Measurements from ENCODE around the gene IL1B.

The IL1B gene

GRCh38 chr2:112790305-112790704 is 46.3 kb downstream of the IL1B start:
- no peak for ATAC-seq
- Mint-ChIP-seq H3K27me3 (no peaks in the 10 kb centered on the region), H3K9me3 (peaks cover 3% of the 10 kb centered on the region), H3K4me1 (peaks cover 16% of the 10 kb centered on the region), H3K36me3 (peaks cover 6% of the 10 kb centered on the region), H3K27ac (no peak overlapping the region), H3K4me3 (no peak overlapping the region)

- H3K27me3 Mint-ChIP-seq: no peaks in the 10 kb centered on the region
- H3K27ac Mint-ChIP-seq: no peak overlapping the region
- peaks cover 3% of the 10 kb centered on the region for H3K9me3 Mint-ChIP-seq
- H3K36me3 Mint-ChIP-seq: peaks cover 6% of the 10 kb centered on the region
- H3K4me3 Mint-ChIP-seq: no peak overlapping the region
- ATAC-seq: no peak
- H3K4me1 Mint-ChIP-seq: peaks cover 19% of the 10 kb centered on the region
Measured at GRCh38 chr2:112789186-112789585, 47.4 kb downstream of the IL1B start.

GRCh38 chr2:112788653-112789052 is 47.9 kb downstream of the IL1B start:
- H3K4me1 Mint-ChIP-seq: peaks cover 19% of the 10 kb centered on the region
- peaks cover 6% of the 10 kb centered on the region for H3K36me3 Mint-ChIP-seq
- no peaks in the 10 kb centered on the region for H3K27me3 Mint-ChIP-seq
- no peak overlapping the region for H3K27ac Mint-ChIP-seq
- H3K9me3 Mint-ChIP-seq: peaks cover 3% of the 10 kb centered on the region
- H3K4me3 Mint-ChIP-seq: no peak overlapping the region
- ATAC-seq: no peak

- H3K4me3 Mint-ChIP-seq: no peak overlapping the region
- H3K9me3 Mint-ChIP-seq: no peaks in the 10 kb centered on the region
- H3K4me1 Mint-ChIP-seq: peaks cover 19% of the 10 kb centered on the region
- no peak for ATAC-seq
- H3K27me3 Mint-ChIP-seq: no peaks in the 10 kb centered on the region
- no peak overlapping the region for H3K27ac Mint-ChIP-seq
- no peaks in the 10 kb centered on the region for H3K36me3 Mint-ChIP-seq
Measured at GRCh38 chr2:112787729-112788393, 48.7 kb downstream of the IL1B start.

- peaks cover 25% of the 10 kb centered on the region for H3K4me1 Mint-ChIP-seq
- H3K27ac Mint-ChIP-seq: no peak overlapping the region
- no peaks in the 10 kb centered on the region for H3K27me3 Mint-ChIP-seq
- no peaks in the 10 kb centered on the region for H3K9me3 Mint-ChIP-seq
- H3K4me3 Mint-ChIP-seq: no peak overlapping the region
- H3K36me3 Mint-ChIP-seq: no peaks in the 10 kb centered on the region
- ATAC-seq: no peak
Measured at GRCh38 chr2:112787294-112787693, 49.3 kb downstream of the IL1B start.

GRCh38 chr2:112784199-112785189 is 52.1 kb downstream of the IL1B start, which contains the start of gene IL1A:
IL1A (minus strand) TSS chr2:112784493; CDS start chr2:112783770, 723 bp downstream.
- H3K36me3 Mint-ChIP-seq: no peaks in the 10 kb centered on the region
- no peaks in the 10 kb centered on the region for H3K9me3 Mint-ChIP-seq
- no peaks in the 10 kb centered on the region for H3K27me3 Mint-ChIP-seq
- no peak for ATAC-seq
- peaks cover 37% of the 10 kb centered on the region for H3K4me1 Mint-ChIP-seq
- peak within 1 kb of the TSS; percentile 51 for H3K4me3 Mint-ChIP-seq
- H3K27ac Mint-ChIP-seq: peak within 1 kb of the TSS; percentile 76

GRCh38 chr2:112783187-112783714 is 53.3 kb downstream of the IL1B start:
- ATAC-seq: no peak
- H3K4me1 Mint-ChIP-seq: peaks cover 37% of the 10 kb centered on the region
- H3K9me3 Mint-ChIP-seq: no peaks in the 10 kb centered on the region
- peaks cover 4% of the 10 kb centered on the region for H3K36me3 Mint-ChIP-seq
- H3K27me3 Mint-ChIP-seq: no peaks in the 10 kb centered on the region
- H3K4me3 Mint-ChIP-seq: peak overlapping the region; percentile 51
- H3K27ac Mint-ChIP-seq: peak overlapping the region; percentile 76

GRCh38 chr2:112782234-112782799 is 54.3 kb downstream of the IL1B start:
- Mint-ChIP-seq H3K27me3 (peaks cover under 1% of the 10 kb centered on the region), H3K4me1 (peaks cover 37% of the 10 kb centered on the region), H3K27ac (peak overlapping the region; percentile 76), H3K36me3 (peaks cover 9% of the 10 kb centered on the region), H3K9me3 (no peaks in the 10 kb centered on the region), H3K4me3 (peak overlapping the region; percentile 27)
- ATAC-seq: peak; percentile 87

Measured in stimulated activated memory B cell treated with anti-CD40 and anti-IgM and Interleukin-4, amounts not matched to agents 10 μg/mL and 1 μg/mL and 100 μg/mL, for 72 hours (primary cell).